Measurements from ENCODE around the gene CHST14. TPM values are rescaled to one million over a fixed set of nuclear protein-coding genes. Genes with fewer than 3 reads are reported as not detected.

The CHST14 gene
- polyA plus RNA-seq, 1 donor from 2014 or later = 0.71 TPM

- Histone ChIP-seq H2AFZ (ENCODE audit: low read depth, low read length) (no peak overlapping the region), H3K4me3 (ENCODE audit: low read length) (no peak overlapping the region), H3K27ac (ENCODE audit: low read length) (no peak overlapping the region), H3F3A (ENCODE audit: insufficient read depth, low read length, poor library complexity, severe bottlenecking) (no peaks in the 10 kb centered on the region), H3K79me2 (replicated peaks; ENCODE audit: insufficient read depth, low read length) (no peaks in the 10 kb centered on the region), H3K27me3 (ENCODE audit: insufficient read depth, low read depth, low read length) (no peaks in the 10 kb centered on the region), H3K4me2 (ENCODE audit: low read length) (no peak overlapping the region), H3K9me2 (ENCODE audit: insufficient read depth, low read length) (no peaks in the 10 kb centered on the region), H3K9me3 (ENCODE audit: low read length) (no peaks in the 10 kb centered on the region), H3K36me3 (ENCODE audit: insufficient read depth, low read length) (no peaks in the 10 kb centered on the region), H3K9ac (ENCODE audit: low read length) (no peak overlapping the region), H4K20me1 (ENCODE audit: insufficient read depth) (no peaks in the 10 kb centered on the region)
- TF ChIP-seq CTCF (IDR thresholded peaks at IDR 0.05; ENCODE audit: poor library complexity, severe bottlenecking) (no peak), MXI1 (conservative IDR thresholded peaks at IDR 0.05; ENCODE audit: poor library complexity, severe bottlenecking) (no peak), TAF1 (IDR thresholded peaks at IDR 0.05; ENCODE audit: low read depth) (no peak), SMC3 (conservative IDR thresholded peaks at IDR 0.05; ENCODE audit: poor library complexity) (no peak), EZH2 (IDR thresholded peaks at IDR 0.05; ENCODE audit: borderline replicate concordance, insufficient read depth, low read length, poor library complexity, severe bottlenecking) (no peak), REST (IDR thresholded peaks at IDR 0.05; ENCODE audit: borderline replicate concordance) (no peak), POLR2AphosphoS5 (IDR thresholded peaks at IDR 0.05) (no peak), EP300 (conservative IDR thresholded peaks at IDR 0.05; ENCODE audit: poor library complexity, severe bottlenecking) (no peak), RAD21 (conservative IDR thresholded peaks at IDR 0.05) (no peak)
These were observed 13.1 kb downstream of the CHST14 start for GRCh38 chr15:40483919-40484318.

- Histone ChIP-seq H3K79me2 (replicated peaks; ENCODE audit: insufficient read depth, low read length) (no peaks in the 10 kb centered on the region), H3K9me2 (ENCODE audit: insufficient read depth, low read length) (no peaks in the 10 kb centered on the region), H3K36me3 (ENCODE audit: insufficient read depth, low read length) (no peaks in the 10 kb centered on the region), H3K9ac (ENCODE audit: low read length) (no peak overlapping the region), H3K9me3 (ENCODE audit: low read length) (no peaks in the 10 kb centered on the region), H3F3A (ENCODE audit: insufficient read depth, low read length, poor library complexity, severe bottlenecking) (no peaks in the 10 kb centered on the region), H3K27me3 (ENCODE audit: insufficient read depth, low read depth, low read length) (no peaks in the 10 kb centered on the region), H3K27ac (ENCODE audit: low read length) (no peak overlapping the region), H3K4me3 (ENCODE audit: low read length) (no peak overlapping the region), H3K4me2 (ENCODE audit: low read length) (no peak overlapping the region), H2AFZ (ENCODE audit: low read depth, low read length) (no peak overlapping the region), H4K20me1 (ENCODE audit: insufficient read depth) (no peaks in the 10 kb centered on the region)
- TF ChIP-seq RAD21 (conservative IDR thresholded peaks at IDR 0.05) (no peak), EZH2 (IDR thresholded peaks at IDR 0.05; ENCODE audit: borderline replicate concordance, insufficient read depth, low read length, poor library complexity, severe bottlenecking) (no peak), CTCF (IDR thresholded peaks at IDR 0.05; ENCODE audit: poor library complexity, severe bottlenecking) (no peak), SMC3 (conservative IDR thresholded peaks at IDR 0.05; ENCODE audit: poor library complexity) (no peak), EP300 (conservative IDR thresholded peaks at IDR 0.05; ENCODE audit: poor library complexity, severe bottlenecking) (no peak), POLR2AphosphoS5 (IDR thresholded peaks at IDR 0.05) (no peak), REST (IDR thresholded peaks at IDR 0.05; ENCODE audit: borderline replicate concordance) (no peak), MXI1 (conservative IDR thresholded peaks at IDR 0.05; ENCODE audit: poor library complexity, severe bottlenecking) (no peak), TAF1 (IDR thresholded peaks at IDR 0.05; ENCODE audit: low read depth) (no peak)
These were observed 15.4 kb downstream of the CHST14 start for GRCh38 chr15:40486066-40486770.

All from neural cell (in vitro differentiated cells).